ENCODE results near the gene ROGDI.

The ROGDI gene

DNA sequence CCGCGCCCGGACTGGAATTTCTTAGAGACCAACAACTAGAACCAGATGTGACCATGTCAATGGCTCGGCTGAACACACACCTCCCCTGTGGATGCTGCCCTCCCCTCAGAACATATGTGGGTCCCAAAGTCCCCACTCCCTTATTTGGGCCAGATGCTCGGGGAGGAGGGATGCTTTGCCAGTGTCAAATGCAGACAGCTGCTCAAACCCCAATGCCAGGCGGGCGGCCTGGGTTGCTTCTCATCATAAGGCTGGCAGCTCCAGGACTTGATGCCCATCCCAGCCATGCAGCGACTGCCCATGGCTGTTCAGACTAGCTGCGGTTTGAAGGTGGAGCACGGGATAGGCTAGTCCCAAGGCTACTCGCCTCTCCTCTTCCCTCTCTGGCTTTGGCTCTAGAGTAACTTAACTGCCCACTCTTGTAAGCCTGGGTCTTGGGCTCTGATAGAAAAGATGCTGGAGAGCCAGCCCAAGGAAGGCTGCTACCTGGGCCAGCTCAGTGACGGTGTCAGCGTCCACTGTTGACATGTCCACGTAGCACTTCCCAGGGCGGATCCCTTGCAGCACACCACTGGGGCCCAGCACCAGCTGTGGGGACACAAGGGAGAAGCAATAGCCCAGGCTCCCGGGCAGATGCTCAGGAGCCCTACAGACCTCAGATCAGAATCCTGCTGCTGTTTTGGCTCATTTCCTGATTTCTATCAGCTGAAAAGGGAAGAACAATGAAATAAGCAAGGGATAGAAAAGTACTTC lies 11.0 kb upstream of the ROGDI start:
- no peak for DNase-seq

GRCh38 chr16:4811773-4812172 lies 9.3 kb upstream of the ROGDI start:
- DNase-seq, result no peak

DNA sequence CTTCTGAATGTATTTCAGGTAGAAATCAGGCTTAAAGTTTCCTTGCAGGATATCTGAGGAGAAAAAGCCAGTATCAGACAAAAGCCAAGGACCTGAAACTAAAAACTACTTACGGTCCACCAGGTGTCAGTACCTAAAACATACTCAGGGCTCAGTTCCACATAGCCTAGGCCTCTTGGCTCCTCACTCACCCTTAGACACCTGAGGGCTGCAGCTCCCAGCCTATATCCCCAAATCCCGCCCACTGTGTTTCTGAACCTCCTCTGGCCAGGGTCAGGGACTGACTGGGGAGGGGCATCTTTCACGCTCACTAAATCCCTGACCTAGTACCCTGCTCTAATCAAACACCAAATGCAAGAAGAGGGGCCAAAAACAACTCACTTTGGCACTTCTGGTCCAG lies 8.8 kb upstream of the ROGDI start:
- DNase-seq, result no peak

DNA sequence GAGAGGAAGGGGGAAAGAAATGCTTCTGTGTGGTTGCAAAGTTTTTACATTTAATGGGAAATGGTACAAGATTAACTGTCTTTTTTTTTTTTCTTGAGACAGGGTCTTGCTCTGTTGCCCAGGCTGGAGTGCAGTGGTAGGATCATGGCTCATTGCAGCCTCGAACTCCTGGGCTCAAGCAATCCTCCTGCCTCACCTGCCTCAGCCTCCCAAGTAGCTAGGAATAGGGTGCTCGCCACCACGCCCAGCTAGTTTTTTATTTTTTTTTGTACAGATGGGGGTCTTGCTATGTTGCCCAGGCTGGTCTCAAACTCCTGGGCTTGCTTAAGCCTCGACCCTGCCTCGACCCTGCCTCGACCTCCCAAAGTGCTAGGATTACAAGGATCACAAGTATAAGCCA lies 3.8 kb upstream of the ROGDI start:
- no peak for DNase-seq

DNA sequence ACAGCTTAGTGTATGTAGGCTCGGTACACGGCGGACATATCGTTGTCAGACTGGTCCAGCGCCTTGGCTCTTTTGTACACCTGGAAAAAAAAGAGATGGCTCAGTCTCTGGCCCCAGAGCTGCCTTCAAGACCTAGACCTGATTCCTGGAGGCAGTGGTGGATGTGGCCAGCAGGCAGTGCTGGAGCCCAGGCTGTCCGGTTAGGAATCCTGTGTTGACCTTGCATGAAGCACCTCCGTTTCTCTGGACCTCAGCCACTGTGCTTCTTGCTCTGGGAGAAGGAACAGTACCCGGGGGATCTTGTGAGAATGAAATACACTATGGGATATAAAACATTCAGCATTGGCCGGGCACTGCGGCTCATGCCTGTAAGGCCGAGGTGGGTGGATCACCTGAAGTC lies 2.8 kb upstream of the ROGDI start:
- DNase-seq, result no peak

DNA sequence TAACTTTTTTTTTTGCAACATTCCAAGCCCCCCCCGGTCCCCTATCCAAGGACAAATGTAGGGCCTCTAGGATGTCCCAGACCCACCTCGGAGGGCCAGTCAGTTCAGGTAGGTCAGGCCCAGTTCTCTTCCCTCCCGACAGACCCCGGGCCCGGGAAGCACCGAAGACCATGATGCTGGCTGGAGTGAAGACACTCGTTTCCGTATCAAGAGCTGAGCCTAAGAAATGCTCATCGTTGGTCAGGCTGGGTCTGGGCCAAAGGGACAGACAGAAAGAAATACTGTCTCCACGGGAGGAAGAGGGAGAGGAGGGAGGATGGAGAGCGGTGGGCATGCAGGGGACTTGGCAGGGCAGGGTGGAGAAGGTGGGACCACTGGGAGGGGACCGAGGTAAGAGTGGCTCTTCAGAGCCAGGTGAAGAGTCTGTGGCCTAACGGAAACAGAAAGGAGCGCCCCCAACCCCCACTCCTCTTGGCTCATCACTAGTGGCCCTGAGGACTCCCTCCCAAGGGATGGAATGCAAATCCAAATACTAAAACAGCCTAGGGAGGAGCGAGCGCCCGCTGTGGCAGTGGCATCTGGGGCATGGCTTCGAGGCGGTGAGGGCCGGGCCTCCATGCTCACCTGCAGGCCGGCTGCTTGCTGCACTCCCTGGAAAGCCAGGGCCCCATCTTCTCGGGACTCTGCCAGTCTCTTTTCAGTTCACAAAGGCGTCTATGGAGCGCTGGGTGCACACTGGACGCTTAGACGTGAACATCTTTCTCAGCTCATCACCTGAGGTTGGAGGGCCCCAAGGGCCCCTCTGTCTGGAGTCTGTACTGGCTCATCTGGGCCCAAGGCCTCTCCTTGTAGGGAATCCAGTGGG lies 1.7 kb upstream of the ROGDI start:
- DNase-seq, result no peak

DNA sequence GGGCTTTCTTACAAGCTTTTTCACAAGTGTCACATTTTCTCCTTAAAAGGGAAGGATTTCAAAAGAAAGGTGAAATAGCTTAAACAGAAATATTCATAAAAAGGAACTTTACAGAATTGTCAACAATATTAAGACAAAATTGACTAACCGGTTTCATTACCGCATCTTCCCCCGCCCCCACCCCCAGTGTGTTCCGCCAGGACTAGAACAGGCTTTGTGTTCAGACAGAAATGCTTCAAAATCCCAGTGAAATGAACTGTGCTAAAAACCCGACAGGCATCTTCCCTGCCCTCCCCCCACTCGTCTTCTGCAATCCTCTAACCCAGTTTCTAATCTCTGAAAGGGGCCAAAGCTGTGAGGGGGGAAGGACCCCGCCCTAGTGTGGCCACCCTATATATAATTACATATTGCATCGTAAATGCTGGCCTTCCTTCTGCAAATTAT lies 990 bp upstream of the ROGDI start:
- DNase-seq, result no peak

- peak; percentile 87 to 88 for DNase-seq
These were observed 340 bp upstream of the ROGDI start for GRCh38 chr16:4802659-4803287.

DNA sequence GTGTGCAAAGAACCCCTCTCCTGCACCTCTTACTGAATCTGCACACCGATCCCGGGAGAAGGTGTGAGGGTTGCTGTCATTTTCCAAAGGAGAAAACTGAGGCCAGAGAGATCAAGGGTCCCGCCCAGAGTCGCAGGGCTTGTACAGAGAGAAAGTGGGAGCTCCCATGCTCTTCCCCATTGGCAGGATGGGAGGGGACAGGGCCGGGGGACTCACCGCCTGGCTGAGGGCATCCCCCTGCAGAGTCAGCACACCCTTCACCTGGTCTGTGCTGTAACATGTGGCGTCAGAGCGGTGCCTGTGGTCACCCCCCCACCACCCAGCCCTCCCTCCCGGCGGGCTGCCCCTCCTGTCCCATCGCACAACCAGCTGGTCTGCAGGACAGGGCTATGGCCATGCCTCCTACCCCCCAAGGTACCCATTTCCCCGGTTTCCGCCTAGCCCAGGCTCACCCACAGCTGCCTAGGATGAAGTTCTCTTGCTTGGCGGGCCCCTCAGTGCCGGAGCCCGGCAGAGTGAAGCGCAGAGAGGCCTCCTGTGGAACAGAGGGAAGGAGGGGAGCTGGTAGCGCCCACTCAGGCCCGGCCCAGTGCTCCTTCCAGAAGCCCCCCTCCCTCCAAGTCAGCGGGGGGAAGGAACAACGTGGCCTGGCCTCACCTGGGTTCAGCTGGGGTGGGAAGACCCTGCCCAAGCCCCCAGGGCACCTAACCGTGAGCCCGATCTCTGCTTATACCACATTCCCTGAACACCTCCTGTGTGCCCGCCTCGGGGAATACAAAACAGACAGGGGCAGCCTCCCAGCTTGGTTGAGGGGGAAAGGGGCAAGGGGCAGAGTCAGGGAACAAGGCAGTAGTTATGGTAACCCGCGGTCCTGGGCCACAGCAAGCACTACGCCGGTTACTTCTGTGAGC lies 1.1 kb downstream of the ROGDI start:
- no peak for DNase-seq

DNA sequence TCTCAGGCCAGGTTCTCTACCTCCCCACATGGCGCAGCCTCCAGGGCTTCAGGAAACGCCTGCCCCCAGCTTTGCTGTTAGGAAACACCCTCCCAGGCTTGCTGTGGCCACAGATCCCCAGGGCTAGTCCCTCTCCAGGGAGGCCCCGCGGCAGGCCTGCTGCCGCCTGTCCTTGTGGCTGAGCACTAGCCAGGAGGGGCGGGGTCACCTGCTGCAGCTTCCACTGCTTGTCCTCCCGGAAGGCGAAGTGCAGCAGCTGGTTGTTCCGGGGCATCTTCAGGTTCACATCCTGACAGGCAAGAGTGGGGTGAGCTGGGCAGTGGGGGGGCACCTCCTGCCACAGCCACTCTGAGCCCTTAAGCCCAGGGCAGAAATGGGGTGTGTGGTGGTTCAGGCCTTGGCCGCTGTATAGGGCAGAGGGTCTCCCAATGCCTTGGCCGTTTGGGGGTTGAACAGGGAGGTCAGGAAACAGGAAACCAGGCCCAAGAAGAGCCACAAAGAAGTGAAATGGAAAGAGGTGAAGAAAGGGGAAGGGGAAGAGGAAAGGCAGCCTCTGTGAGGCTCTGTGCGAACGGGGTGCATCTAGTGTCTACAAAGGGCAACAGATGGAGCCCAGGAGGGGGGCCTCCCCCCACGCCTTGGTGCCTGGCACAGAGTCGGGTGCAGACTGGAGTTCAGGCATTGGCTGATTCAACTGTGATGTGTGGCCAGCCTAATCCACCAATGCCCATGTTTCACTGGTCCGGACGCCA lies 2.0 kb downstream of the ROGDI start:
- peak in 1 of 2 donors; percentile 16 for DNase-seq

DNA sequence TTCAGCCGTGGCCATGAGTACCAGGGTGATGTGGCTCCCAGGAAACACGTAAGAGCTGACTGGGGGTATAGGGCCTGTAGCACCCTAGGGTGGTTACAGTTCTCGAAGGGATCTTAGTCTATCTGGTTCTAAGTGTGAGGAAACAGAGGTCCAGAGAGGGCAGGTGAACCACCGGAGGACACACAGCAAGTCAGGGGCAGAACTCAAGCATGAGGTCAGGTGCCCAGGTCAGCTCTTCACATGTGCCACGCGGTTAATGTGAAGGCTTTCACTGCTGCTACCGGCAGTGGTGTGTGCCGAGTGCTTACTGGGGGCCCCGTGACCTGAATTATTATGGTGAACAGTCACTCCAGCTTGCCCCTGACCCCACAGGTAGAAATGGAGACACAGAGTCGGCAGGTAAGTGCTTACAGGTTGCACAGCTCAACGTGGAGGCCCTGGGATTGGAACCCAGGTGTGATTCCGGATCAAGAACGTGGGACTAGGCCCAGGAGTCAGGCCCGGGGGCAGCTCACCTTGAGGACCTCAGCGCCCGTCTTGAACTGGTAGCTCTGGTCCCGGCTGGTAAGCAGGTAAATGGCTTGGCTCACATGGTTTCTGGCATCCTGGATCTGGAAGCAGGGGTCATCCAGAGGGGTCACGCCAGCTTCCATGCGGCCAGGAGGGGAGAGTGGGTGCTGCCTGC lies 3.1 kb downstream of the ROGDI start:
- no peak for DNase-seq

- DNase-seq, result no peak
These were observed 4.0 kb downstream of the ROGDI start for GRCh38 chr16:4798456-4798855.

DNA sequence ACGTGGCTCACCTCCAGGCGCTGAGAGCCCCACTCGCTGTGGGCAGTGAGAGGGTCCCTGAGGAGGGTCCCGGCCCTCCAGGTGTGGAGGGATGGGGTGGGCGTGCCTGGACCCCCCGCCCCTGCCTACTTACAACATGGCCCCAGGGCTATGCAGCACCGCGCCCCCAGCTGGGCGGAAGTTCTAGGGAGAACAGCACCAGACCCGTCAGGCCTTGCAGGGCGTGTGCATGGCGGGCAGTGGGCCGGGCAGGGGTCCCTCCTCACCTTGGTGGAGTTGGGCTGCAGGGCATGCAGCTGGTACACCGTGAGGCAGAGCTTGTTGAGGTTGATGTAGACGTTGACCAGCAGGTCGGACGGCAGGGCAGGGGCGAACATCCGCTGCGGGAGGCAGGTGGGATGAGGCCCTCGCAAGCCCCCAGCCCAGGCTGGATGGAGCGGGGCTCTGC lies 4.6 kb downstream of the ROGDI start:
- no peak for DNase-seq

DNA sequence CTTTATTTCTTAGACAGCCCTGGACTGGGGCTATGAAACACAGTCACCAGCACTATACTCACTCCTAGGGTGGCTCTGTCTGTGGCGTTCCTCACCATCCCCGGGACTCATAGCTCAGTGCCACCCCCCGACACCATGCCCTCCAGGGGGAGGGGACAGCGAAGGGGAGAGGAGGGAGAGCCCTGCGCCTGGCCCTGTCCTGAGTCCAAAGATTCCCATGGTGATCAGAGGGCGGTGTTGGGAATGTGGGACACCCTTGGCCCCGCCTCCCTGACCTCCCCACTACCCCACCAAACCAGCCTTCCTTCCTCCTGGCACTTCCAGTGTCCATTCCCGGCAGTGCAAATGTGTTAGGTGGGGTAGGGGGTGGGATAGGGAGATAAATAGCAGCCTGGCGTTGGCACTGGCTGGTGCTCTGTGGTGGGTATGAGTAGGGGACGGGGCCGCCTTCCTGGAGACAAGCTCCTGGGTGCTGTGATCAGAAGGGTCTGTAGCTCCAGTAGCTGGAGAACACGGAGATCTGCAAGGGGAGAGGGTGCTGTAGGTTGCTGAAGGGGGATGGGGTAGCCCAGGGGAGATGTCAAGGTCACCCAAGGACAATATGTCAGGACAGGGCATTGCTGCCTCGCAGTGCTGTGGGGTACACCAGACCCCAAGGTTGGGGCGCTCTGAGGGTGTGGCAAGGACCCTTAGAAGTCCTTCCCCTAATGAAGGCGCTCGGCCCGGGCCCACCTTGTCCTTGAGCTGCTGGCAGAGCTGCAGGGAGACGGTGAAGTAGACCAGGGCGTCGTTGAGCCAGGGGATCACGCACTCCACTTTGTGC lies 5.2 kb downstream of the ROGDI start:
- DNase-seq, result no peak

- no peak for DNase-seq
These were observed 6.4 kb downstream of the ROGDI start for GRCh38 chr16:4795828-4796572.

GRCh38 chr16:4795181-4795827 lies 7.1 kb downstream of the ROGDI start, which contains the start of gene SMIM22:
SMIM22 (plus strand) TSS chr16:4795369; CDS start chr16:4795735, 366 bp downstream.
- DNase-seq, result no peak

DNA sequence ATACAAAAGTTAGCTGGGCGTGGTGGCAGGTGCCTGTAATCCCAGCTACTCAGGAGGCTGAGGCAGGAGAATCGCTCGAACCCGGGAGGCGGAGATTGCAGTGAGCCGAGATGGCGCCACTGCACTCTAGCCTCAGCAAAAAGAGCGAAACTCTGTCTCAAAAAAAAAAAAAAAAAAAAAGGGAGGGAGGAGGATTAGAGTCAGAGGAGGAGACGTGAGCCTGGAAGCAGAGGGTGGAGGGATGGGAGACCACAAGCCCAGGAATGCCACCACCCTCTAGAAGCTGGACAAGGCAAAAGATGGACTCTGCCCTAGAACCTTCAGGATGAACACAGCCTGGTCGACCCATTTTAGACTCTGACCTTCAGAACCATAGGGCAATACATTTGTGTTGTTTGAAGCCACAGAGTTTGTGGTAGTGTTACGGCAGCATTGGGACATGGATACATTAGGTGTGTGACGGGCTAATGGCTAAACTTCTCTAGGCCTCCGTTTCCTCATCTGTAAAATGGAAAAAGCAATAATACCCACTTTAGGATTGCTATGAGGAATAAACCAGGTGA lies 9.4 kb downstream of the ROGDI start:
- no peak for DNase-seq

DNA sequence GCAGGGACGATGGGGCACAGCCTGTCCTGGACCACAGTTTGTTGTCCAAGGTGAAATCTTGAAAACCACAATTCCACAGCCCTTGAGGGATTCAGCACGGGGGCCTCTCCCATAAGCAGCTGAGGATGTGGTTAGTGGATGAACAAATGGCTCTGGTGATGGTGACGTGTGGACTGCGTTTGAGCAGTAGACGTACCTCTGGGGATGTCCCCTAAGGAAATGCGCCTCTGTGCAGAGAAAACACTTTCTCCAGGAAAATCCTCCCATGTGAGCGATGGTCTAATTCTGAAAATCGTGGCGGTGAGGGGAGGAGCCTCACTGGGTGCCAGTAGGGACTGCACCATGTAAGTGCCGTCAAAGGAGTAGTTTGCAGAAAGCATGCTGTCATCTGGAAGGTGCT lies 11.6 kb downstream of the ROGDI start:
- DNase-seq, result no peak
